ENCODE measurements around the gene ARFRP1.
"Not testable (repeated sequence)": the region's sequence is repeated elsewhere in the genome, so short reads cannot be mapped to it uniquely, and the experiment has no call there.

ARFRP1 gene

GRCh38 chr20:63653041-63653973 lies 54.5 kb downstream of the ARFRP1 start, which contains the start of gene STMN3:
Gene STMN3 (minus strand): TSS chr20:63653424. CDS start chr20:63653345, 79 bp downstream.
- peak; percentile 93 for DNase-seq

DNA sequence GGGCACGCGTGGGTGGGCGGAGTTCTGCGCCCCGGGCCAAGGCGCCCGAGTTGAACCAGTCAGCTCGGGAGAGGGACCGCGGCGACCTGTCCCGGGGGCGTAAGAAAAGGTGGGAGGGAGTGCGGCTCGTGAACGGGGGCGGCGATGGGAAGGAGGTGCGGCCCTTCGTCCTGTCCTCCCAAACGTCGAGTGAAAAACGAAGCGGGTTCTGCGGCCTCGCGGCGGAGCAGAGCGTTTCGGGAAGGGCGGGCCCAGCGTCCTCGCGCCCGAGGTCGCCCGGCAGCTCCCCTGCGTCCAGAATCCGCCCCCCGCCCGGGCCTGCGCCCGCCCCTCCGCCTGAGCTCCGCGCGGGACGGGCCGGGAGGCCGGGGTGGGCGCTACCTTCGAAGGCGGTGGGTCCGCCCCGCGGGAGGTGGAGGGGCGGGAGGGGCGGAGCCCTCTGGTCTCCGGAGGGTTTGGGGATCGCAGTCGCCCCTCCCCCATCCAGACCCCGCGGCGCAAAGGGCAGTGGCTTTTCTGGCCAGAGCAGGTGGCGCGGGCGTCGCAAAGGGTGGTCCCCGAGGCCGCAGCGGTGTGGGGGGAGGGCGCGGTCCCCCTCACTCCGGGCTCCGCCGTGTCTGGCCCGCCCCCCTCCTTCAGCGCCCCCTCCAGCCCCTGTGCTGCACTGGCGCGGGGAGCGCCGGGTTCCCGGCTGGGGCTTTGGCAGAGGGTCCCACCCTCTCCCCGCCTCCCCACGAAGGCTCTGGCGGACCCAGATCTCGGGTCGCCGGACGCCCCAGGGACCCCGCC lies 55.4 kb downstream of the ARFRP1 start:
- peak; percentile 31 for DNase-seq

DNA sequence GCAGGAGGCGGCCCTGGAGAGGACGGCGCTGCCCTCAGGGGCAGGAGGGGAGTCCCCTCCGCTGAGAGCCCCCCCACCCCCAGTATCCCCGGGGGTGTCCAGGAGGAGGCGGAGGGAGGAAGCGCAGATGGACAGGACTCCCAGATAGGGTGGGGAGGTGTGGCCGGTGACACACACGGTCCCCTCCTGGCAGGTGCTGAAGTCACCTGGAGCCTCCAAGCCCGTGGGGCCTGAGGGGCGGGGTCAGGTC lies 55.9 kb downstream of the ARFRP1 start:
- DNase-seq = no peak

GRCh38 chr20:63650486-63650885 lies 57.3 kb downstream of the ARFRP1 start:
- not testable (repeated sequence) for DNase-seq

- no peak for DNase-seq
Observed at GRCh38 chr20:63648895-63649589, 58.7 kb downstream of the ARFRP1 start.
